Measurements from ENCODE around the gene PRG3. TPM values are rescaled to one million over a fixed set of nuclear protein-coding genes. Genes with fewer than 3 reads are reported as not detected.
A peak's percentile ranks its signal among the peaks of the same experiment; 100 is the strongest.

Gene PRG3
- total RNA-seq, result not detected
- polyA plus RNA-seq, result not detected

GRCh38 chr11:57380975-57381374 is at the start of gene PRG3:
Gene PRG3 (minus strand): TSS chr11:57381150. CDS start chr11:57380708, 442 bp downstream.
- Mint-ChIP-seq H3K9me3 (peaks cover 0 to 2% (median 0%) of the 10 kb centered on the region in 8 donors), H3K27me3 (peaks cover 12 to 22% of the 10 kb centered on the region in 2 donors), H3K36me3 (no peaks in the 10 kb centered on the region), H3K4me3 (no peak within 1 kb of the TSS), H3K27ac (no peak within 1 kb of the TSS), H3K4me1 (no peaks in the 10 kb centered on the region)
- POLR2A ChIA-PET (ENCODE audit: partially characterized antibody), result no interaction called here
- Histone ChIP-seq H3K27ac (ENCODE audit: low read depth, low read length) (no peak within 1 kb of the TSS), H3K9me3 (ENCODE audit: control insufficient read depth in 1 of 2, low read length in 2 of 2) (no peaks in the 10 kb centered on the region), H3K4me3 (ENCODE audit: low read length in 2 of 2) (no peak within 1 kb of the TSS), H3K27me3 (ENCODE audit: insufficient read depth, low read length) (no peaks in the 10 kb centered on the region), H3K36me3 (ENCODE audit: insufficient read depth, low read length) (no peaks in the 10 kb centered on the region), H3K4me1 (ENCODE audit: insufficient read depth, low read length) (no peaks in the 10 kb centered on the region)
- intact Hi-C loops (cut with micrococcal nuclease), result no loop called here
- CTCF ChIA-PET (ENCODE audit: partially characterized antibody), result no interaction called here
- no peak for DNase-seq

GRCh38 chr11:57429946-57430345 is 49.0 kb upstream of the PRG3 start:
- Mint-ChIP-seq H3K4me1 (peaks cover 20 to 29% (median 24%) of the 10 kb centered on the region in 4 donors), H3K27me3 (no peaks in the 10 kb centered on the region), H3K27ac (peak overlapping the region in 2 of 7 donors; percentile 48 to 81), H3K9me3 (no peaks in the 10 kb centered on the region), H3K4me3 (no peak overlapping the region), H3K36me3 (no peaks in the 10 kb centered on the region)
- H3K9me3 ChIP-seq (ENCODE audit: control insufficient read depth in 1 of 2, low read length in 2 of 2), result no peaks in the 10 kb centered on the region
- POLR2A ChIA-PET (ENCODE audit: partially characterized antibody), result no interaction called here
- H3K27ac ChIP-seq (ENCODE audit: low read depth, low read length), result no peak overlapping the region
- H3K4me3 ChIP-seq (ENCODE audit: low read length in 2 of 2), result no peak overlapping the region
- no peak for DNase-seq
- CTCF ChIA-PET (ENCODE audit: partially characterized antibody), result interaction anchor here (1.7 kb wide), 1 partner anchor 28 kb away, joined by 9 read pairs; no protein-coding TSS in a partner anchor
- H3K36me3 ChIP-seq (ENCODE audit: insufficient read depth, low read length), result no peaks in the 10 kb centered on the region
- H3K27me3 ChIP-seq (ENCODE audit: insufficient read depth, low read length), result no peaks in the 10 kb centered on the region
- H3K4me1 ChIP-seq (ENCODE audit: insufficient read depth, low read length), result peaks cover 21% of the 10 kb centered on the region
- intact Hi-C loops (cut with micrococcal nuclease), result loop anchor here (5.0 kb wide), 2 partner anchors 83 to 103 kb away; no protein-coding TSS in a partner anchor

- Histone ChIP-seq H3K27ac (ENCODE audit: low read depth, low read length) (no peak overlapping the region), H3K4me1 (ENCODE audit: insufficient read depth, low read length) (peaks cover 34% of the 10 kb centered on the region), H3K9me3 (ENCODE audit: control insufficient read depth in 1 of 2, low read length in 2 of 2) (no peaks in the 10 kb centered on the region), H3K36me3 (ENCODE audit: insufficient read depth, low read length) (no peaks in the 10 kb centered on the region), H3K4me3 (ENCODE audit: low read length in 2 of 2) (no peak overlapping the region), H3K27me3 (ENCODE audit: insufficient read depth, low read length) (no peaks in the 10 kb centered on the region)
- no peaks in the 10 kb centered on the region for H3K9me3 Mint-ChIP-seq
- H3K27ac Mint-ChIP-seq, result peak overlapping the region in 2 of 7 donors; percentile 22 to 94
- H3K27me3 Mint-ChIP-seq, result no peaks in the 10 kb centered on the region
- ChIA-PET CTCF (ENCODE audit: partially characterized antibody) (interaction anchor here (1.1 to 5.9 kb wide), 2 partner anchors 29 to 99 kb away, joined by 3 to 56 read pairs; no protein-coding TSS in a partner anchor), POLR2A (ENCODE audit: partially characterized antibody) (no interaction called here)
- no peak for DNase-seq
- peaks cover 3% of the 10 kb centered on the region in 2 donors for H3K36me3 Mint-ChIP-seq
- H3K4me1 Mint-ChIP-seq, result peaks cover 29 to 42% (median 35%) of the 10 kb centered on the region in 4 donors
- no peak overlapping the region for H3K4me3 Mint-ChIP-seq
- intact Hi-C loops (cut with micrococcal nuclease), result loop anchor here (5.0 kb wide), 2 partner anchors 81 to 101 kb away; no protein-coding TSS in a partner anchor
These were observed 47.7 kb upstream of the PRG3 start for GRCh38 chr11:57428643-57429042.

- Mint-ChIP-seq H3K4me1 (peaks cover 30 to 51% (median 40%) of the 10 kb centered on the region in 4 donors), H3K36me3 (peaks cover 4 to 8% of the 10 kb centered on the region in 2 donors), H3K9me3 (no peaks in the 10 kb centered on the region), H3K27ac (peak overlapping the region in 4 of 7 donors; percentile 78 to 94 (median 88)), H3K27me3 (no peaks in the 10 kb centered on the region), H3K4me3 (peak overlapping the region; percentile 83 to 93 (median 87))
- Histone ChIP-seq H3K9me3 (ENCODE audit: control insufficient read depth in 1 of 2, low read length in 2 of 2) (no peaks in the 10 kb centered on the region), H3K4me3 (ENCODE audit: low read length in 2 of 2) (no peak overlapping the region), H3K36me3 (ENCODE audit: insufficient read depth, low read length) (peaks cover 3% of the 10 kb centered on the region), H3K4me1 (ENCODE audit: insufficient read depth, low read length) (peaks cover 34% of the 10 kb centered on the region), H3K27ac (ENCODE audit: low read depth, low read length) (no peak overlapping the region), H3K27me3 (ENCODE audit: insufficient read depth, low read length) (no peaks in the 10 kb centered on the region)
- intact Hi-C loops (cut with micrococcal nuclease), result loop anchor here (5.0 kb wide), 2 partner anchors 80 to 100 kb away; no protein-coding TSS in a partner anchor
- POLR2A ChIA-PET (ENCODE audit: partially characterized antibody), result no interaction called here
- CTCF ChIA-PET (ENCODE audit: partially characterized antibody), result interaction anchor here (0.8 to 5.9 kb wide), 4 partner anchors 30 to 140 kb away, joined by 3 to 56 read pairs (median 4); partner anchors contain the start of gene UBE2L6
- DNase-seq, result no peak
These were observed 46.8 kb upstream of the PRG3 start for GRCh38 chr11:57427727-57428082.

- Histone ChIP-seq H3K27me3 (ENCODE audit: insufficient read depth, low read length) (no peaks in the 10 kb centered on the region), H3K36me3 (ENCODE audit: insufficient read depth, low read length) (peaks cover 4% of the 10 kb centered on the region), H3K4me3 (ENCODE audit: low read length in 2 of 2) (peak within 1 kb of the TSS; percentile 32 to 58), H3K27ac (ENCODE audit: low read depth, low read length) (peak within 1 kb of the TSS; percentile 45), H3K9me3 (ENCODE audit: control insufficient read depth in 1 of 2, low read length in 2 of 2) (no peaks in the 10 kb centered on the region), H3K4me1 (ENCODE audit: insufficient read depth, low read length) (peaks cover 34% of the 10 kb centered on the region)
- Mint-ChIP-seq H3K4me1 (peaks cover 33 to 56% (median 40%) of the 10 kb centered on the region in 4 donors), H3K36me3 (peaks cover 10 to 14% of the 10 kb centered on the region in 2 donors), H3K27me3 (no peaks in the 10 kb centered on the region), H3K9me3 (no peaks in the 10 kb centered on the region), H3K4me3 (peak within 1 kb of the TSS; percentile 83 to 93 (median 88)), H3K27ac (peak within 1 kb of the TSS; percentile 78 to 94 (median 90))
- peak; percentile 36 to 62 (median 37) for DNase-seq
- POLR2A ChIA-PET (ENCODE audit: partially characterized antibody), result interaction anchor here (1.1 to 4.1 kb wide), 4 partner anchors 92 to 315 kb away, joined by 3 to 13 read pairs (median 6); partner anchors contain the start of genes SELENOH, SSRP1, TNKS1BP1 and UBE2L6
- CTCF ChIA-PET (ENCODE audit: partially characterized antibody), result interaction anchor here (0.8 to 5.9 kb wide), 6 partner anchors 30 to 141 kb away, joined by 3 to 56 read pairs (median 4); partner anchors contain the start of gene UBE2L6
- intact Hi-C loops (cut with micrococcal nuclease), result loop anchor here (5.0 kb wide), 2 partner anchors 80 to 100 kb away; no protein-coding TSS in a partner anchor
These were observed 46.2 kb upstream of the PRG3 start, which contains the start of gene SLC43A3 for GRCh38 chr11:57426929-57427726. Gene SLC43A3 (minus strand): TSS chr11:57427121. CDS start chr11:57426172, 949 bp downstream.

GRCh38 chr11:57426439-57426928 is 45.5 kb upstream of the PRG3 start:
- ChIA-PET CTCF (ENCODE audit: partially characterized antibody) (interaction anchor here (1.0 to 5.9 kb wide), 4 partner anchors 31 to 81 kb away, joined by 3 to 56 read pairs (median 10); no protein-coding TSS in a partner anchor), POLR2A (ENCODE audit: partially characterized antibody) (interaction anchor here (0.8 to 4.1 kb wide), 7 partner anchors 10 to 315 kb away, joined by 3 to 13 read pairs (median 4); partner anchors contain the start of genes SELENOH, SSRP1, TNKS1BP1 and UBE2L6)
- Mint-ChIP-seq H3K9me3 (no peaks in the 10 kb centered on the region), H3K36me3 (peaks cover 10 to 19% of the 10 kb centered on the region in 2 donors), H3K27ac (peak overlapping the region; percentile 77 to 94 (median 90)), H3K4me1 (peaks cover 33 to 56% (median 40%) of the 10 kb centered on the region in 4 donors), H3K27me3 (no peaks in the 10 kb centered on the region), H3K4me3 (peak overlapping the region; percentile 83 to 93 (median 88))
- Histone ChIP-seq H3K4me3 (ENCODE audit: low read length in 2 of 2) (peak overlapping the region; percentile 32 to 58), H3K4me1 (ENCODE audit: insufficient read depth, low read length) (peaks cover 34% of the 10 kb centered on the region), H3K27me3 (ENCODE audit: insufficient read depth, low read length) (no peaks in the 10 kb centered on the region), H3K9me3 (ENCODE audit: control insufficient read depth in 1 of 2, low read length in 2 of 2) (no peaks in the 10 kb centered on the region), H3K27ac (ENCODE audit: low read depth, low read length) (peak overlapping the region; percentile 45), H3K36me3 (ENCODE audit: insufficient read depth, low read length) (peaks cover 4% of the 10 kb centered on the region)
- peak in 2 of 5 donors; percentile 6 to 33 for DNase-seq
- intact Hi-C loops (cut with micrococcal nuclease), result loop anchor here (5.0 kb wide), 2 partner anchors 79 to 99 kb away; no protein-coding TSS in a partner anchor

Measured in CD4-positive, alpha-beta memory T cell (primary cell).